Gastrocnemius medialis (tissue), 4 donors: ENCODE data around the gene ITGA8.

Experiments
- POLR2A ChIP-seq, 2 donors: fragments of 450-650 bp; IDR thresholded peaks; one replicate each; pipeline ENCODE4 v1.6.1; 2017; ENCODE audit warnings: antibody characterized with exemption in 2 of 2, mild to moderate bottlenecking in 2 of 2, moderate library complexity in 2 of 2
- TF ChIP-seq, protein P1 (sequence below), 5 experiments: fragments of 450-650 bp in 3 of 5; fragments of 200-600 bp in 2 of 5; sonication (generic) in 2 of 5; IDR thresholded peaks in 4 of 5; conservative IDR thresholded peaks in 1 of 5; 1 replicate in 4 of 5; 2 replicates in 1 of 5; pipeline ENCODE4 v1.5.1; 2016 to 2019; ENCODE audit warnings: antibody characterized with exemption in 5 of 5, mild to moderate bottlenecking in 3 of 5, moderate library complexity in 3 of 5

- TF ChIP-seq, protein P1, sequence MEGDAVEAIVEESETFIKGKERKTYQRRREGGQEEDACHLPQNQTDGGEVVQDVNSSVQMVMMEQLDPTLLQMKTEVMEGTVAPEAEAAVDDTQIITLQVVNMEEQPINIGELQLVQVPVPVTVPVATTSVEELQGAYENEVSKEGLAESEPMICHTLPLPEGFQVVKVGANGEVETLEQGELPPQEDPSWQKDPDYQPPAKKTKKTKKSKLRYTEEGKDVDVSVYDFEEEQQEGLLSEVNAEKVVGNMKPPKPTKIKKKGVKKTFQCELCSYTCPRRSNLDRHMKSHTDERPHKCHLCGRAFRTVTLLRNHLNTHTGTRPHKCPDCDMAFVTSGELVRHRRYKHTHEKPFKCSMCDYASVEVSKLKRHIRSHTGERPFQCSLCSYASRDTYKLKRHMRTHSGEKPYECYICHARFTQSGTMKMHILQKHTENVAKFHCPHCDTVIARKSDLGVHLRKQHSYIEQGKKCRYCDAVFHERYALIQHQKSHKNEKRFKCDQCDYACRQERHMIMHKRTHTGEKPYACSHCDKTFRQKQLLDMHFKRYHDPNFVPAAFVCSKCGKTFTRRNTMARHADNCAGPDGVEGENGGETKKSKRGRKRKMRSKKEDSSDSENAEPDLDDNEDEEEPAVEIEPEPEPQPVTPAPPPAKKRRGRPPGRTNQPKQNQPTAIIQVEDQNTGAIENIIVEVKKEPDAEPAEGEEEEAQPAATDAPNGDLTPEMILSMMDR (IDR thresholded peaks at IDR 0.05 in 4 of 5, conservative IDR thresholded peaks at IDR 0.05 in 1 of 5) = no peak
- no peak for TF ChIP-seq POLR2A (IDR thresholded peaks at IDR 0.05)
These were observed 79.1 kb downstream of the ITGA8 start for GRCh38 chr10:15640536-15641085.
